BJ (cell line): ENCODE measurements around the gene ADGB. TPM values are rescaled to one million over a fixed set of nuclear protein-coding genes. Genes with fewer than 3 reads are reported as not detected.

ENCODE experiments used
- CTCF ChIA-PET: fragments of 350-600 bp; formaldehyde crosslinking; extraction: SDS; loops from one replicate; lab custom pipeline; 2021; ENCODE audit warnings: antibody characterized with exemption, inconsistent platforms; lab: Yijun Ruan, JAX
- POLR2A ChIA-PET: fragments of 300-600 bp; sonication (Branson Sonifier 250); formaldehyde crosslinking; extraction: SDS; loops from one replicate; lab custom pipeline; 2021; ENCODE audit warnings: antibody characterized with exemption; lab: Charles Lee
- DNase-seq: peaks from one replicate; pipeline ENCODE4 v3.0.0-alpha.2; 2011; ENCODE audit warnings: low read depth
- H3K27me3 ChIP-seq: 2 replicates; pipeline ENCODE4 v1.6.0; 2011; ENCODE audit warnings: low read length; ENCODE audit not compliant: control insufficient read depth, insufficient read depth
- H3K36me3 ChIP-seq: 2 replicates; pipeline ENCODE4 v1.5.1; 2011; ENCODE audit warnings: low read length; ENCODE audit not compliant: control insufficient read depth, insufficient read depth
- H3K4me3 ChIP-seq: 2 replicates; pipeline ENCODE4 v1.5.1; 2011; ENCODE audit warnings: low read depth, mild to moderate bottlenecking, control low read depth, low read length
- CTCF ChIP-seq: IDR thresholded peaks from 2 replicates; pipeline ENCODE4 v1.5.1; 2011; ENCODE audit warnings: low read depth, mild to moderate bottlenecking, control low read depth, inconsistent platforms, low read length, moderate library complexity; ENCODE audit not compliant: insufficient read depth
- polyA plus RNA-seq: library from polyadenylated mRNA; depleted of rRNA; stranded (reverse); fragments of >200 nt; gene quantifications from 2 replicates; pipeline ENCODE4 v1.2.3, GENCODE V29; 2011

ADGB gene
- polyA plus RNA-seq, 1 experiment: not detected

- H3K27me3 ChIP-seq: no peaks in the 10 kb centered on the region
- TF ChIP-seq CTCF: no peak
- H3K4me3 ChIP-seq: no peak overlapping the region
- CTCF ChIA-PET: no interaction called here
- H3K36me3 ChIP-seq: no peaks in the 10 kb centered on the region
- DNase-seq: no peak
- POLR2A ChIA-PET: no interaction called here
Observed at GRCh38 chr6:146829792-146830565, 231.2 kb downstream of the ADGB start.

GRCh38 chr6:146833157-146833556, 234.4 kb downstream of the ADGB start:
- no peak for DNase-seq
- TF ChIP-seq CTCF: no peak
- POLR2A ChIA-PET: no interaction called here

GRCh38 chr6:146840216-146840615, 241.4 kb downstream of the ADGB start:
- no peak for TF ChIP-seq CTCF
- ChIA-PET POLR2A (no interaction called here), CTCF (interaction anchor here (1.0 kb wide), 1 partner anchor 18 kb away, joined by 3 read pairs; no protein-coding TSS in a partner anchor)
- no peak overlapping the region for H3K4me3 ChIP-seq
- DNase-seq: no peak
- H3K36me3 ChIP-seq: no peaks in the 10 kb centered on the region
- no peaks in the 10 kb centered on the region for H3K27me3 ChIP-seq

More at GRCh38 chr6:146833157-146833556, 234.4 kb downstream of the ADGB start:
- H3K27me3 ChIP-seq: no peaks in the 10 kb centered on the region
- CTCF ChIA-PET: no interaction called here
- H3K4me3 ChIP-seq: no peak overlapping the region
- H3K36me3 ChIP-seq: no peaks in the 10 kb centered on the region

- DNase-seq: no peak
- ChIA-PET POLR2A (no interaction called here), CTCF (no interaction called here)
- Histone ChIP-seq H3K27me3 (no peaks in the 10 kb centered on the region), H3K36me3 (no peaks in the 10 kb centered on the region), H3K4me3 (no peak overlapping the region)
- TF ChIP-seq CTCF: no peak
Observed at GRCh38 chr6:146840641-146841040, 241.9 kb downstream of the ADGB start.

GRCh38 chr6:146847426-146847825, 248.7 kb downstream of the ADGB start:
- Histone ChIP-seq H3K36me3 (no peaks in the 10 kb centered on the region), H3K4me3 (no peak overlapping the region), H3K27me3 (no peaks in the 10 kb centered on the region; the same call in 1 of the 2 replicates)
- no peak for DNase-seq
- TF ChIP-seq CTCF: no peak
- ChIA-PET POLR2A (no interaction called here), CTCF (no interaction called here)
